Progenitor cell of endocrine pancreas (in vitro differentiated cells): ENCODE measurements around the gene GPR142. TPM values are rescaled to one million over a fixed set of nuclear protein-coding genes. Genes with fewer than 3 reads are reported as not detected.

Source experiments
- DNase-seq: peaks from one replicate; pipeline ENCODE4 v3.0.0; 2021; ENCODE audit warnings: low spot score; ENCODE audit not compliant: unreplicated experiment
- H3K27ac Mint-ChIP-seq: 2 replicates; pipeline ENCODE4 v1.8.0; 2021; ENCODE audit warnings: mild to moderate bottlenecking, moderate library complexity, mixed read lengths
- H3K27me3 Mint-ChIP-seq: 2 replicates; pipeline ENCODE4 v1.8.0; 2021; ENCODE audit warnings: mixed read lengths
- H3K36me3 Mint-ChIP-seq: 2 replicates; pipeline ENCODE4 v1.8.0; 2022; ENCODE audit warnings: mixed read lengths; ENCODE audit not compliant: insufficient read depth
- H3K4me1 Mint-ChIP-seq: 2 replicates; pipeline ENCODE4 v1.8.0; 2021; ENCODE audit warnings: low read depth, mixed read lengths
- H3K4me3 Mint-ChIP-seq: 2 replicates; pipeline ENCODE4 v1.8.0; 2021; ENCODE audit warnings: low read depth, mild to moderate bottlenecking, moderate library complexity, mixed read lengths
- H3K9me3 Mint-ChIP-seq: 2 replicates; pipeline ENCODE4 v1.8.0; 2021; ENCODE audit warnings: low read depth, mixed read lengths
- CTCF ChIP-seq: fragments of 200-600 bp; sonication (generic); IDR thresholded peaks from one replicate; pipeline ENCODE4 v1.5.0; 2021; ENCODE audit warnings: antibody characterized with exemption, mild to moderate bottlenecking; ENCODE audit not compliant: unreplicated experiment
- total RNA-seq: library from RNA; stranded (reverse); gene quantifications from 2 replicates; pipeline ENCODE4 v1.2.1, GENCODE V29; 2021

GPR142 gene
- total RNA-seq, 1 donor from 2014 or later = 6.6 TPM

DNA sequence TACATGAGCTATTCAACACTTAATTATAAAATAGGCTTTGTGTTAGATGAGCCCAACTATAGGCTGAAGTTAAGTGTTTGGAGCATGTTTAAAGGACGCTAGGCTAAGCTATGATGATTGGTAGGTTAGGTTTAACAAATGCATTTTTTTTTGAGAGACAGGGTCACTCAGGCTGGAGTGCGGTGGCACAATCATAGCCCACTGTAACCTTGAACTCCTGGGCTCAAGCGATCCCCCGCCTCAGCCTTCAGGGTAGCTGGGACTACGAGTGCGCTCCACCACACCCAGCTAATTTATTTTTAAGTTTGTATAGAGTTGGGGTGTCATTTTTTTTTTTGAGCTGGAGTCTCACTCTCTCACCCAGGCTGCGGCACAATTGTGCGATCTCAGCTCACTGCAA, 45.3 kb downstream of the GPR142 start:
- no peak for DNase-seq
- Mint-ChIP-seq H3K4me3 (no peak overlapping the region), H3K27me3 (no peaks in the 10 kb centered on the region), H3K27ac (no peak overlapping the region), H3K9me3 (peaks cover 5% of the 10 kb centered on the region), H3K36me3 (no peaks in the 10 kb centered on the region), H3K4me1 (peaks cover 12% of the 10 kb centered on the region)
- no peak for TF ChIP-seq CTCF

GRCh38 chr17:74413491-74413890, 46.2 kb downstream of the GPR142 start:
- Mint-ChIP-seq H3K27me3 (no peaks in the 10 kb centered on the region), H3K9me3 (peaks cover 5% of the 10 kb centered on the region), H3K27ac (no peak overlapping the region), H3K36me3 (no peaks in the 10 kb centered on the region), H3K4me3 (no peak overlapping the region), H3K4me1 (peaks cover 12% of the 10 kb centered on the region)
- no peak for TF ChIP-seq CTCF
- DNase-seq = no peak

DNA sequence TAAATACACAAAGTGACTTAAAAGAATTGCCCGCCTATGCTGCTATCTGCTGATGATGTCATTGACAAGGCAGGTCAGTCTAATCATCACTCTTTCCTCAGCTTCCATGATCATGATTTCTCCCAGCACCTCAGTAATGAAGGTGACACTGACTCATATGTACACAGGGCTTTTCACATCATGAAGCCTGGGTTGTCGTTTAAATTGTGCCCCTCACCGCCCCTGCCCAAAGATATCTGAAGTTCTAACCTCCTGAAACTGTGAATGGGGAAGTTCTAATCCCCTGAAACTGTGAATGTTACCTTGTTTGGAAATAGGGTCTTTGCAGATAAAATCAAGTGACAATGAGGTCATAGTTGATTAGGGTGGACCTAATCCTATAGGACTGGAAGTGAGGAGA, 47.2 kb downstream of the GPR142 start:
- H3K36me3 Mint-ChIP-seq = no peaks in the 10 kb centered on the region
- H3K27me3 Mint-ChIP-seq = no peaks in the 10 kb centered on the region
- TF ChIP-seq CTCF = no peak
- no peak for DNase-seq
- peaks cover 5% of the 10 kb centered on the region for H3K9me3 Mint-ChIP-seq
- H3K4me3 Mint-ChIP-seq = no peak overlapping the region
- H3K4me1 Mint-ChIP-seq = peaks cover 11% of the 10 kb centered on the region
- H3K27ac Mint-ChIP-seq = no peak overlapping the region

- peak overlapping the region; percentile 67 for H3K27ac Mint-ChIP-seq
These were observed 48.5 kb downstream of the GPR142 start for GRCh38 chr17:74415608-74416396.

More at GRCh38 chr17:74415608-74416396, 48.5 kb downstream of the GPR142 start:
- Mint-ChIP-seq H3K9me3 (peaks cover 1% of the 10 kb centered on the region), H3K36me3 (no peaks in the 10 kb centered on the region), H3K4me1 (peaks cover 20% of the 10 kb centered on the region), H3K27me3 (no peaks in the 10 kb centered on the region), H3K4me3 (no peak overlapping the region)
- no peak for DNase-seq
- TF ChIP-seq CTCF = no peak
